HS-5 (cell line): ENCODE measurements around the gene ATRNL1.
A peak's percentile ranks its signal among the peaks of the same experiment; 100 is the strongest.
"Not testable (repeated sequence)": the region's sequence is repeated elsewhere in the genome, so short reads cannot be mapped to it uniquely, and the experiment has no call there.

Experiments
- DNase-seq: peaks from one replicate; pipeline ENCODE4 v3.0.0-alpha.2; 2012; ENCODE audit warnings: low read depth

ATRNL1 gene

DNA sequence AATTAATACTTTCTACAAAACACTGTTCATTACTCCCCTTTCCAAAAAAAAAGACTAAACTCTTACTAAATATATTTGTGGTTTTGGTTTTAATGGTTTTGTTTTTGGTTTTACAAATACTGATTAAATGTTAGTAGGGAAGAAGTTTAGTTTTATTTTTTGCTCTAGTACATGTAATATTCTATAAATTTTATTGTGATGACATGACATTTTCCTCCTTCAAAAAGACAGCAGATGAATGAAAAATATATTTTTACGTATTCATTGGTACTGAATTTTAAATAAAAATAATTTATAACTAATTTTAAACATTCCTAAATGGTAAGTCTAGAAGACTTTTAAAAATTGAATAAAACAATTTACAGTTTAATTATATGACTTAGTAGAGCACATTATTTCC, 667.0 kb downstream of the ATRNL1 start:
- DNase-seq, result no peak

DNA sequence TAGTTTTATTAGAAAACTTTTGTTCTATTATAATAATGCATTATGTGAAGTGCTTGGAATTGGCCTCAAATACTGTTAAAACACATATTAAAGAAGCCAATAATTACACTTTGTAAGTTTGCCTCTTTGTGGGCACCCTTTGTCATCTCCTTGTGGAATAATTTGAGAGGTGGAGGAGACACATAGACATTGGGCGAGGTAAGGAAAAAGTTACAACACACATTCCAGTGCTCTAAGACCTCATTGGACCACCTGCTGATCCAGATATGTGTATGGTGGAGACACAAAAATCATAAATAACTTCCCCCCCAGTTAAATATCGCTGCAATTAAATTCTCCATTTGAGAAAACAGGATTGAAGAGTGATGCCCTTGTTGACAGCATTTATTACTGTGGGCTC, 668.0 kb downstream of the ATRNL1 start:
- DNase-seq, result no peak

DNA sequence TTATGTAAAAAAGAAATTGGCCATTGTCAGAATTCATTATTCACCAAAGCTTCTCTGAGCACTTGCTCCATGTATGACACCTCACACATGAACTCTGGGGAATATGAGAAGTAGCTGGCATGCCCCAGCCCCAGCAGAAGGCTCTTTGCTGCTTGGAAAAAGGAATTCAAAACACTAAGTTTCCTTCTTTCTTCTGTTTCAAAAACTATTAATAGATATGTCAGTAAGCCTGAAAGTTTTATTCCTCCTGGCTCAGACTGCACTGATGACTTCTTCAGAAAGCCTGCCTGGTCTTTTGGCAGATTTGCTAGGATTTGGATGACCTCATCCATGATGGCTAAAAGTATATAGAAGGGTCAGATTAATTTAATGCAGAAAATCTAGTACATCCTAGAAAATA, 668.9 kb downstream of the ATRNL1 start:
- no peak for DNase-seq

DNA sequence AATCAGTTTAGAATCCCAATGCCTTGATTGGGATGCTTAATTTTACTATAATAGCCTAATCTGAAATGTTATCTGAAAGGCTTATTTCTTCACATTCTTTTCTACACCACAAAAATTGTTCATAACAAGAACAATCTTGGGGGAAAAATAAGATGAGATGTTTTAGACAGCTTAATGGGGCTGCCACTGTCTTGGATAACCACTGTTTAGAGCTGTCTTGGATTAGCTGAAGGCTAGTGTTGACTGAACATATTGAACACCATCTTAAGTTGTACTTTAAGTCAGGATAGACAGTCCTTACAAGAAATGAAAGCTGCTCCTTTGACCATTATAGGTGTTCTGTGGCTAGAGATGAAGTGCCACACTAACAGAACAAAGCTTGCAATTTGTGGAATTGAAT, 678.6 kb downstream of the ATRNL1 start:
- no peak for DNase-seq

DNA sequence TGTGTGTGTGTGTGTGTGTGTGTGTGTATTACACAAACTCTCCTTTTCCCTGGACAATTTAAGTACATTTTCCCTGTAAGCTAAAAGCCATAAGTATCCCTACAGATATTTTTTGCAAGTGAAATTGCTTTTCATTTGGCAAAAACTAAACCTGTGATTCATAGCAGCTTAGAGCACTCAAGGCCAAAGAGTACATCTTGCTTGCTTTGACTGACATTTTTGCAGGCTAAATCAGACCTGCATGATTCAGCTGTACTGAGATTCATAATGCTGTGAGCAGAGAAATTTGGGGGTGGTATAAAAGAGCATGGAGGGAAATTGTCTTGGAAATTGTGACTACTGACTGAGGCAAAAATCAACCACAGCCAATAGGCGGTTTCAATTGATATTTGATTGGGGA, 679.4 kb downstream of the ATRNL1 start:
- DNase-seq, result peak; percentile 65

DNA sequence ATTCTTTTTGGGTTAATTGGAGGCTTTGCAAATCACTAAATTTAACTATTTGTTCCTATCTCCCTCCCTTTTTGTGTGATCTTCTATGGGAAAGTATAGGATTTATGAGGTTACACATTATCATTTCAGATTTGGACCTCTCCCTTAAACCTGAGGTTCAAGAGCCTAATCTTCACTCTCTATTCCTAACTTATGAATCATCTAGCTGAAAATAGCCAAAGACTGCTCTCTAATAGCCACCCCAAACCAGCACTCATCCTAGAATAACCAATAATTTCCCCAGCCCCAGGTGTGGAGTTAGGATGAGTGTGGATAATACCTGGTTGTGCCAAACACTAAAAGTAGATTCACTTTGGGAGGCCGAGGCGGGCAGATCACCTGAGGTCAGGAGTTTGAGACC, 680.7 kb downstream of the ATRNL1 start:
- DNase-seq, result no peak

DNA sequence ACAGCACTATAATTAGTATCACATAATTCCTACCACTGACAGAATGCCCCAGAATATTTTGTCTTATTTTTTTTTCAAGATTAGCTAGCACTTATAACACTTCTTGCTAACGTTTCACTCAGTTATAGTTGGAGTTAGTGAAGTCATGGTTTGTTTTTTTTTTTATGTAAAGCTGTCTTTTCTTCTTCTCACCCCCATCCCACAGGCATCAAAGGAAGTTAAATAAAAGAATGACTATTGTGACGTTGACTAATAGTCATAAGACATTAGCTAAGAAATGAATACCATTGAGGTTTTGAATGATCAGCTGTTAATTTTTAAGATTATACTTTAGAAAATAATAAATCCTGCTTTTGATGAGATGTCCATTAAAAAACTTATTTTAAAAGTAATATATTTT, 681.6 kb downstream of the ATRNL1 start:
- no peak for DNase-seq

DNA sequence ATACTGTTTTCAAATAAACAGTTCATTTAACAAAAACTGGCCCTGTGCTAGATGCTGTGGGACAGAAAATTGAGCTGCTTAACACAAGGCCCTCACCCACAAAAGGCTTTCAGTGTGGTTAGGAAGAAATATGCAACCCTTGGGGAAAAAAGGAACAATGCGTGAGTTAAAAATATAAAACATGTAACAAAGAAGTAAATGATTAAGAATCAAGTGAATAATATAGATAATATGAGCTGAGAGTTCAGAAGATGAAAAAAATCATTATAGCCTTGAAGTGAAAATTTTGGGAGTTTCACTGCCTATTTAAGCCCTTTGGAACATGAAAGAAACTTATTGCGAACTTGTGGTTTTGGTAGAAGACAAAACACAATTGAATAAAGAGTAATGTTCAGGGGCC, 684.5 kb downstream of the ATRNL1 start:
- no peak for DNase-seq

DNA sequence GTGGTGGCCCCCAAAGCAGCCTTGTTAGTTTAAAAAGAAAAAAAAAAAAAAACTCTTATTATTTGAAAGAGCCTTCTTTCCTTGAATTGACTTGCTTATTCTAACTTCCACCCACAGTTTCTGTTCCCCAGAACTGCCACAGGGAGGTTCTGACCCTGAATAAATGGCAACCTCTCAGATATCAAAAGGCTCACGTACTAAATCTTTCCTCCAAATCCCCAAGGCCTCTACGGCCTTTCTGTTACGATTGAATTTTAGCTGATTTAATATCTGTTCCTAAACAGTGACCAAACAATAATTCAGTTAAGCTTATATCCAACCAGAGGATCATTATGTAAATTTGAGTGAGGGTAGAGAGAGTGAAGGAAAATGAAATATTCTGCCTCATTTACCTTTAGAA, 697.1 kb downstream of the ATRNL1 start:
- DNase-seq, result no peak

DNA sequence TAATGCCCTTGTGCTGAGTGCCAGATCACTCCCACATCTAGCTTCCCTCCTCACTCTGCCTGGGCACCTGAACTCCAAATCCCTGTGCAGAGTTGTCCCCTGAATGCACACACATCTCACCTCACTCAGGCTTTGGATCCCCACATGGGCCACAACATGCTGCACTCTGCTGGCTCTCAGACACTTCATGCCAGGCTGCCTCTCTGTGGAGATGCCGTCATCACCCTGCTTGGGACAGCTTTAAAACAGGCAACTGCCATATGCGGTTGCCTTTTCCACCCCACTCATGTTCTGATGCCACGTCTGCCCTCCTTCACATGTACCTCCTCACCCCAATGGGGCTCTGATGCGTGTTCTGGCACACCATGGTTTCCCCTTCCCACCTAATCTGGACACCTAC, 702.8 kb downstream of the ATRNL1 start:
- no peak for DNase-seq

DNA sequence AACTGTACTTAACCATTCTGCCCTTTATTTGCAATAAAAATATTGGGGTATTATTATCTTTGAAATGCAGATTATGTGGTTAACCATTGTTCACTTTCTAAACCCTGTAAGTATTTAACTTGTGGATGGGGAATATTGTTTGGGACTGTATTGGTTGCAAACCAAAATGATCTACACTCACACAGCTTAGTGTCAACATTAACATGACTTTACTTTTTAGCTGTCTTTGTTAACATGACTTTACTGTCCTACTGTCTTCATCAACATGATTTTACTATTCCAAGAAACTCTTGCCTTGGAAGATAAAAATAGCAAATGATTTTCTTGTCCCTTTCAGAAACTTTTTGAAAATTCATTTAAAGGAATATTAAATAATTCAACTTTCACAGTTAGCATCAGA, 708.3 kb downstream of the ATRNL1 start:
- no peak for DNase-seq

DNA sequence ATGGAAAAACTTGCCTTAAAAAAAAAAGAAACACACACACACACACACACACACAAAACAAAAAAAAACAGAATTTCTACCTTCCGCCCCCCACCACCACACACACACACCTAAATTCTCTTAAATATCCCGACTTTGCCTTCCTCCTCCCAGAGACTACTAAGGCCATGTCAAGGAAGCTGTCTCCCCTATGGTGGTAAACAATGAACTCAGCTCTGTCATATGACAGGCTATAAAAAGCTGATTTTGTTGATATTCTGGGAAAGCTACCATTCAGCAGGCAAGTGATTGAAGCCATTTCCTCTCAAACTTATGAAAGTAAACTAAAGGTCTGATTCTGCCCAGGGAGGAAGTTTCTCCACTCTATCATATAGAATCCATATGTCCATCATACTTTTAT, 708.8 kb downstream of the ATRNL1 start:
- no peak for DNase-seq

DNA sequence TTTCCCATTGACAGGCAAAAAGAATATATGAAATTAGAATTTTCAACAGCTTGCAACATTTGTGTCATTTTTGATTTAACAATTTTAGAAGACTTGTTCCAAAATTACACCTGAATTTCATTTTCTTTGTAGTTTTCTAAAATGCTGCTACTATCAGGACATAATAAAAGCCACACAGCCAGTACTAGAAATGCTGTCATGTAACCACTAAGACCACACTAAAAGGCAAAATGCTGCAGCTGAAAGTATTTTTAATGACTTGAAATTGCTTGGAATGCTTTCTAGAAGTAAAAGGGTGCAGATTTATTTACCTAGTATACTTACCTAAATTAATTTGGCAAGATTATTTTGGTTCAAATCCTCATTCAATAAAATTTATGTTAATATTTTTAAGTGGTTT, 709.7 kb downstream of the ATRNL1 start:
- no peak for DNase-seq

DNA sequence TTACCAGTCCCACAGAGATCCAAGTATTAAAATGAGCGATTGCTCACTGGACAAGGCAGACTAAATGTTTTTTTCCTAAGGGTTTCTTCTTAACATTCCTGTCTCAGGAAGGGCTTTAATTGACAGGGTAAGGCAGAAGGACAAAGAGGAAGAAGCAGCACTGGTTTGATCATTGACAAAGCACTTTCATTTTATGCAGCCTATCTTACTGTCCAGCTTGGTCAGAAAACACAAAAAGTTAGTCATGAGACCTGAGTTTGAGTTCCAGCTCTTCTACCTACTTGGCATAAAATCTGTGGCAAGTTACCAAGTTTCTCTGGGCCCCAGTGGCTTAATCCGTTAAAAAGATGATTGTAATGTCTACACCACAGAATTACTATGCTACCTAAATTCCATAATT, 721.4 kb downstream of the ATRNL1 start:
- DNase-seq, result no peak

DNA sequence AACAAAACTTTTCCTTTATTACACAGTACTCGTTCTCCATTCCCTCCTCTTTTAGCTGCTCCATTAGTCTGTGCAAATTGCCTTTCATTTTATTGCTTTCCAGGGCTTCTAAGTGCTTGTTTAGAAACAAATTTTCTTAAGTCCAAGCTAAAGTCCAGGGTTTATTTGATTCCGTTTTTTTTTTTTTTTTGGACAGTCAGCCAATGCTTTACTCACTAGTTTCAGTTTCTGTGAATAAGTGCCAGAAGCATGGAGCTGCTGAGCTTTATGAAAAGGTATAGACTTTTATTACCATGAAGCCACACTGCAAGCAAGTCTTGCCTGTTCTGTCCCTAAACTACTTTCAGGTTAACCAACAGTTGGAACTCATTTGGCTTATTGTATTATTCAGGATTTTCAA, 724.8 kb downstream of the ATRNL1 start:
- DNase-seq, result no peak

DNA sequence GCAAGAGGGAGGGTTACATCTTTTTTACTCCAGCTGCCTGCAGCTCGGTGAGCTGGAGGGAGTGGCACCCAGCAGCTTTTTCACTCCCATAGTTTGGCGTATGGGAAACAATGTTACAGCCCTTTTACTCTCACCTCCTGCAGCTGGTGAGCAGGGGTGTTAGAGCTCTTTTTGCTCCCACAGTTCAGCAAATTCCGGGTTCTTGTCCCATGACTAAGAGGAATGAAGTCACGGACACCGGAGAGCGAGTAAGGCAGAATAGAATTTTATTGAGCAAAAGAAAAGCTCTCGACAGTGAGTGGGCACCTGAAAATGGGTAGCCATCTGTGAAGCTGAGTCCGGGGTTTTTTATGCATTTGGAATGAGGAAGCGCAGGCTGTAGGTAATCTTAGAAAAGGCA, 733.2 kb downstream of the ATRNL1 start:
- DNase-seq, result peak; percentile 20

DNA sequence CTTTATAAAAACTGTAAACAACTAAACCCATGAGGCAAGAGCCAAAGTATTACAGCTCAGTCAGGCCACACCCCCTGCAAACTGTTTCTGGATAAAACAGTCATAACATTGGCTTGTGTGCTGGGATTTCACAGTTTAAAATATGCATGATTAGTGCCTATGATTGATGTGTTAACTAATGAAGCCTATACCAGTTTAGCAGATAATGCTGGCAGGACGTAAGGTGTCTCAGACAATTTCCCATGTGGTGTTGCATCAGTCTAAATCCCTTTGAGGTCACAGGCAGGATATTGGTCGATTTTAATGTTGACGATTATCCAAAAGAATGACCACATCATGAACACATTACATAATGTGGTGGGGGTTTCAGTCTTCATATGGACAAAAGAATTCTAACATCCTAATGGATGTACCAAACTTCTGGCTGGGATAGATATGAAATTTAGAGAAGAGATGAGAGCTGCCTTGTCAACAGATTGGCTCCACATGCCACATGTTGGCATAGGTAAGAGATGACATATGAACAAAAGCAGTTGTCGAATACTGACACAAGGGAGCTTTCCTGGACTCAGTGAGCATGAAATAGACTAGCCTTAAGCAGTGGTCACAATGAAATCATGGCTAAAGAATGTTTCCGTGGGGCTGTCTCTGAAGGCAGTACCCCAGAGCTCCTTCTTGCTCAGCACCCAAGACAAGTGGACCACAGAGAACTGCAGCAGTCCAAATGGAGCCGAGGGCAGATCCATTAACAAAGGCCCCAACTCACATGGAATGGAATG, 734.3 kb downstream of the ATRNL1 start:
- peak; percentile 55 for DNase-seq

DNA sequence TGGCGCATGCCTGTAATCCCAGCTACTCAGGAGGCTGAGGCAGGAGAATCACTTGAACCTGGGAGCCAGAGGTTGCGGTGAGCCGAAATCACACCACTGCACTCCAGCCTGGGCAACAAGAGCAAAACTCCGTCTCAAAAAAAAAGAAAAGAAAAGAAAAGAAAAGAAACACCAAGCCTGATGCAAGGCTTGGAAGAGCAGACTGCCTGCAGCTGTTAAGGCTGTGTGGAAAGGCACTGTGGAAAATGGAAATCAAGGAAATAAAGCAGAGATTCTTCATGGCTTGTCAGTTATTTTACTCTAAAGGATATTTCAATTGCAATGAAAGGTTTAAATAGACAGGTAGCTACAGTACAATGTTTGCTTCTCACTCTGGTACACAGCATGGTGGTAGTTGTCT, 735.0 kb downstream of the ATRNL1 start:
- DNase-seq, result not testable (repeated sequence)

DNA sequence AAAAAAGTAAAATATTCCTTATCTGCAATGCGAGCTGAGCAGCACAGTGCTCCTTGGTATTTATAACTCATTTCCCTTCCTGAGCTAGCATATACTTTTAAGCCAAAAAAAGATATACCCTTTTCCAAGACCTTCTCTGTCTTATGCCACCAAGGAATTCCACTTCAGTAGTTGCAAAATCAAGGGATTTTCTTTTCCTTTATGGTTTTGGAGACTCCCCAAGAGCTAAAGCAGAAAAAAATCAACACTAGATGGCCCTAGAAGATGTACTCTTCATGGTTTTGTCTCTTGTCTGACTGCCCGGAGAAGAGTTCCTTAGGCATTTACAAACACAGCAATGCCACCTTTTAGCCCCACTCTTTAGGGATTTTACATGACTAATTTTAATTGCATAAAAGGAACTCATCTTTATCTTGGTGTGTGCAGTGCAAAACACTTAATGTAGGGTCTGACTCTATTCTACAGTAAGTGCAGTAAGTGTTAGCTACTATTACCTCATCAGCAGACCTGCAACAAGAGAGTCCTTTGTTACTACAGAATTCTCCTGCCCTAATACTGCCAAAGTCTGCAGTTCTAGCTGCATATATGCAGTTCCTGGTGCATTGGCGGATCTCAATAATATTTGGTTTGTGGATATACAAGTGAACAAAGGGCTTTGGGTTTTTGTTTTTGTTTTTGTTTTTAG, 736.5 kb downstream of the ATRNL1 start:
- peak; percentile 39 for DNase-seq

DNA sequence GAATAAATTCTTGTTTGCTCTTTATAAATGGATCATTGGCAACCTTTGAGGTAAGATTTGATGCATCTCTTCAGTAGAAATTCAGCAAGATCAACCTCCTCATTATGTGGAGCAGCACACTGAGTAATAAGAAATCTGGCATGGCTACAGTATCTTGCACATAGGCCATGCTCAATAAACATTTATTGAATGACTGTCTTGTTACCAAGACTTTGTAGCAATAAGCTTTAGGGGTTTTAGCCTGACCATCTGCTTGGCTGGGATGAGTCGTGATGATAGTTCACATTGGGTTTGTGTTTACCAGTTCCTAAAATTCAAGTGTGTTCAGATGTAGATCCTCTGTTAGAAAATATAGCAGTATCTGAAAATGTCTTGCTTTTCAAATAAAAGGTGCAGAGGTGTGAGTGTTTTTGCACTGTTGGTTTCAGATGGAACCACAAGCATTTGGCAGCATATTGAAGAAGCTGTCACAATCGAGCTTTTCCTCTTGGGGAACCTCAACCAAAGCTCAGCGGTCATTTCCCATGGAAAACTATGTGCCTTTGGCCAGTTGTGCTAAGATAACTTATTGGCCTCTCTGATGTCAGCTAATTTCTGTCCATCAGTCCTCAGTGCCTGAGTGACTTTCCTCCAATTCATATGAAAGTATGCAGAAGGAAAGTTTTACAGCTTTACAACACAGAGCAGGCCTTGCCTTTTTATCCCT, 737.3 kb downstream of the ATRNL1 start:
- DNase-seq, result peak; percentile 68

DNA sequence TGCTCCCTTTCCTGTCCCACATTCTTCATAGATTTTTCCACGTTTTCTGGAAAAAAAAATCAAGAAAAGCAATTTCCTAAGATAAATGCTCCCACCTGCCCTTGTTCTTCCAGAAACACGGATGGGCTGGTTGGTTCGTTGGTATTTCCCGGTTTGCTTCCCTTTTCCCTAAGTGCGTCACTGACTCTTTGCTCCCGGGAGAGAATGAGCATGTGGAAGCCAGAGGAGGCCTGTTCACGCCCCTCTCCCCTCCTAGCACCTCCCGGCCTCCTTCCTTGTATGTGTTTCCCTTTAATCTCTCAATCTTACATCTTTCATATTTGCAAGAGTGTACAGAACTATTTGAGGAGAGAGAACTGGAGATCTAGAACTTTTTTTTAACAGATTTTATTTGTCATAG, 737.9 kb downstream of the ATRNL1 start:
- DNase-seq, result no peak

DNA sequence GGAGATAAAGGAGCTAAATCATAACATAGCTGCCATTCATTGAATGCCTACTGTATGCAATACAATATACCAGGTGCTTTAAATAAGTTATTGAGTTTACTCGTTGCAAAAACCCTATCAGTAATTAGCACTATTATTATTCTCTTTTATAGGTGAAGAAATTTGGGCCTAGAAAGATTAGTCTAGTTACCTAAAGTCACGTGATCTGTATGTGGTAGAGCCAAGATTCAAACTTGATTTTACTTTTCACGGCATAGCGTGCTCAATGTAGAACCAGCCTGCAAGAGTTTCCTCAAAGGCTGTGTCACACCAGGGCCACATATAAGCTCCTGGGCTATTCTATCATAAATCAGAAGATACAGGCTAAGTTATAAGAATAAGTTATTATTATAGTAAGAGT, 740.0 kb downstream of the ATRNL1 start:
- DNase-seq, result no peak

DNA sequence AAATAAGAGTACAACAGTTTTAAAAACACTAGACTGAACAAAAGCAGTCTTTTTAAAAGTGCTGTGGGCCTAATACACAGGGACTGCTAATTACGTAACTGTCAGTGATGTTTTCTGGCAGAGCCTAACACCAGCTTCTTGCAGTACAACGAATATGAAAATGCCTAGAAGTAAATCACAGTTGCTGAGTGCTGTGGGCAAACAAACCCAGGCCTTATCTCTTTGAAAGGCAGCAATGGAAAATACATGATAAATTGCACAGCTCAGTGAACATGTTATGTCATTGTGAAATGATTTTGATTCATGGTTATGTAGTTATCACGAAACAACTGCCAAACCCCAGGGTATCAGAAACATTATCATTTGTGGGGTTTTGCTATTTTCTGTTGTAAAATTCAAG, 751.4 kb downstream of the ATRNL1 start:
- DNase-seq, result no peak
